ENCODE data around the gene USP31. TPM values are rescaled to one million over a fixed set of nuclear protein-coding genes. Genes with fewer than 3 reads are reported as not detected.

USP31 gene
- total RNA-seq, 1 donor, result 6.2 TPM

GRCh38 chr16:23085949-23086348 is 63.3 kb downstream of the USP31 start:
- no peak overlapping the region for H3K27ac ChIP-seq (ENCODE audit: low read depth, low read length)
- no peaks in the 10 kb centered on the region for H3K9me3 ChIP-seq (ENCODE audit: low read depth, low read length)
- no peak overlapping the region for H3K4me2 ChIP-seq (ENCODE audit: insufficient read depth, low read length)
- no peaks in the 10 kb centered on the region for H3K79me2 ChIP-seq (ENCODE audit: insufficient read depth, low read length)
- H3K4me3 ChIP-seq (ENCODE audit: insufficient read depth, low read length), result no peak overlapping the region
- peaks cover 5% of the 10 kb centered on the region for H4K20me1 ChIP-seq (ENCODE audit: insufficient read depth, low read length)
- DNase-seq (ENCODE audit: insufficient read length, low spot score, missing footprints), result no peak
- H2AFZ ChIP-seq (ENCODE audit: low read length), result no peak overlapping the region
- peaks cover 3% of the 10 kb centered on the region for H3K36me3 ChIP-seq (ENCODE audit: insufficient read depth, low read length)
- TF ChIP-seq, protein P1, sequence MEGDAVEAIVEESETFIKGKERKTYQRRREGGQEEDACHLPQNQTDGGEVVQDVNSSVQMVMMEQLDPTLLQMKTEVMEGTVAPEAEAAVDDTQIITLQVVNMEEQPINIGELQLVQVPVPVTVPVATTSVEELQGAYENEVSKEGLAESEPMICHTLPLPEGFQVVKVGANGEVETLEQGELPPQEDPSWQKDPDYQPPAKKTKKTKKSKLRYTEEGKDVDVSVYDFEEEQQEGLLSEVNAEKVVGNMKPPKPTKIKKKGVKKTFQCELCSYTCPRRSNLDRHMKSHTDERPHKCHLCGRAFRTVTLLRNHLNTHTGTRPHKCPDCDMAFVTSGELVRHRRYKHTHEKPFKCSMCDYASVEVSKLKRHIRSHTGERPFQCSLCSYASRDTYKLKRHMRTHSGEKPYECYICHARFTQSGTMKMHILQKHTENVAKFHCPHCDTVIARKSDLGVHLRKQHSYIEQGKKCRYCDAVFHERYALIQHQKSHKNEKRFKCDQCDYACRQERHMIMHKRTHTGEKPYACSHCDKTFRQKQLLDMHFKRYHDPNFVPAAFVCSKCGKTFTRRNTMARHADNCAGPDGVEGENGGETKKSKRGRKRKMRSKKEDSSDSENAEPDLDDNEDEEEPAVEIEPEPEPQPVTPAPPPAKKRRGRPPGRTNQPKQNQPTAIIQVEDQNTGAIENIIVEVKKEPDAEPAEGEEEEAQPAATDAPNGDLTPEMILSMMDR (IDR thresholded peaks at IDR 0.05; ENCODE audit: extremely low read depth, low read depth, low read length), result no peak
- no peaks in the 10 kb centered on the region for H3K27me3 ChIP-seq (ENCODE audit: insufficient read depth, low read length)
- peaks cover 2% of the 10 kb centered on the region for H3K4me1 ChIP-seq (ENCODE audit: insufficient read depth, low read length)

DNA sequence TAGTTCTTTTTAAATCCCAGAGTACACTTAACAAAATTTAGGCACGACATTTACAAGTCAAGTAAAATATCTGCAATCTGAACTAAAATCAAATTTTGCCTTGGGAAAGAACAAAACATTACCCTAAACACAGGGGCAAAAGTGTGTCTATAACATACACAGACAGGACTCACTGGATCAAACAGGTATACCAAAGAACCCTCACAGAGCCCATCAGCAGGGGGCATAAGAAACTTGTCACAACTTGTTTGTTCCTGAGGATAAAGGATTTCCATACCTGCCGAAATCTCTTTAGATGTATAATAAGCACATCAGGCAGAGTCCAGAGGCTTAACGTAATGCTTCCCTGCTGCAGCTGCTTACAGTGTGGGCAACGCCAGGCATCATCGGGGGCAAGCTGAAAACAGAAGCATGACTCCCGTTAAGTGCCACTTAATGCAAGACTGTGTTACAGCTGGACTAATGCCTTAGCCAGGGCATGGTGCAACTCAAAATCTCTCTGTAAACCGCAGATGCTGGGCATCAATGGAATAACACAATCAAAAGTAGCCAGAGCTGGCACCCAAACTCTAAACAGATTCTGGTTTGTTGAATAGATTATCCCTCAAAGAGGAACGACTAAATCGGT is 67.0 kb downstream of the USP31 start:
- Histone ChIP-seq H3K79me2 (ENCODE audit: insufficient read depth, low read length) (no peaks in the 10 kb centered on the region), H3K27ac (ENCODE audit: low read depth, low read length) (peak overlapping the region; percentile 39), H3K27me3 (ENCODE audit: insufficient read depth, low read length) (no peaks in the 10 kb centered on the region), H3K9me3 (ENCODE audit: low read depth, low read length) (no peaks in the 10 kb centered on the region), H3K4me2 (ENCODE audit: insufficient read depth, low read length) (no peak overlapping the region), H3K4me1 (ENCODE audit: insufficient read depth, low read length) (peaks cover 2% of the 10 kb centered on the region), H3K36me3 (ENCODE audit: insufficient read depth, low read length) (peaks cover 10% of the 10 kb centered on the region), H4K20me1 (ENCODE audit: insufficient read depth, low read length) (peaks cover 5% of the 10 kb centered on the region), H3K4me3 (ENCODE audit: insufficient read depth, low read length) (no peak overlapping the region), H2AFZ (ENCODE audit: low read length) (no peak overlapping the region)
- TF ChIP-seq, protein P1 (IDR thresholded peaks at IDR 0.05; ENCODE audit: extremely low read depth, low read depth, low read length), result no peak
- DNase-seq (ENCODE audit: insufficient read length, low spot score, missing footprints), result no peak

DNA sequence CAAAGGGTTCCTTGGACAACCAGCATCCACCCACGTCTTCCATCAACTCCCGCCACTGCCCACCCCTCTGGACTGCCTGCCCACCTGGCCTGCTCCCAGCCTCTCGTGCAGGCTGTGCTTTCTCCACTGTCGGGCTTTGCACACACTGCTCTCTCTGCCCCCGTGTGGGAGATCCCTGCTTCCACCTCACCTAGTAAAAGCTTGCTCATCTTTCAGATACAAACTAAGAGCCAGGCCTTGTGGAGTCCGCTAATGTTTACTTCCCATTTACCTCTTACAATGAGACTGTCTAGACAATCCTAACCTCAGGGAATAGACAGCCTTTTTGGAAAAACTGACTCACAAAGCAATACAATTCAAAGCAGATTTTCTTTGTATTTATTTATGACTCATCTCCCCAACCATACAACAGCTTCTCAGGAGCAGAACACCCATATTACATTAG is 67.6 kb downstream of the USP31 start:
- H3K79me2 ChIP-seq (ENCODE audit: insufficient read depth, low read length), result no peaks in the 10 kb centered on the region
- peaks cover 2% of the 10 kb centered on the region for H3K4me1 ChIP-seq (ENCODE audit: insufficient read depth, low read length)
- H3K27me3 ChIP-seq (ENCODE audit: insufficient read depth, low read length), result no peaks in the 10 kb centered on the region
- TF ChIP-seq, protein P1 (IDR thresholded peaks at IDR 0.05; ENCODE audit: extremely low read depth, low read depth, low read length), result no peak
- H3K27ac ChIP-seq (ENCODE audit: low read depth, low read length), result peak overlapping the region; percentile 39
- DNase-seq (ENCODE audit: insufficient read length, low spot score, missing footprints), result no peak
- no peak overlapping the region for H2AFZ ChIP-seq (ENCODE audit: low read length)
- H3K9me3 ChIP-seq (ENCODE audit: low read depth, low read length), result no peaks in the 10 kb centered on the region
- no peak overlapping the region for H3K4me3 ChIP-seq (ENCODE audit: insufficient read depth, low read length)
- peaks cover 5% of the 10 kb centered on the region for H4K20me1 ChIP-seq (ENCODE audit: insufficient read depth, low read length)
- peaks cover 10% of the 10 kb centered on the region for H3K36me3 ChIP-seq (ENCODE audit: insufficient read depth, low read length)
- no peak overlapping the region for H3K4me2 ChIP-seq (ENCODE audit: insufficient read depth, low read length)

GRCh38 chr16:23080747-23081146 is 68.5 kb downstream of the USP31 start:
- Histone ChIP-seq H2AFZ (ENCODE audit: low read length) (no peak overlapping the region), H3K27me3 (ENCODE audit: insufficient read depth, low read length) (no peaks in the 10 kb centered on the region)
- no peak for DNase-seq (ENCODE audit: insufficient read length, low spot score, missing footprints)

More at GRCh38 chr16:23080747-23081146, 68.5 kb downstream of the USP31 start:
- Histone ChIP-seq H3K27ac (ENCODE audit: low read depth, low read length) (no peak overlapping the region), H3K36me3 (ENCODE audit: insufficient read depth, low read length) (peaks cover 10% of the 10 kb centered on the region), H4K20me1 (ENCODE audit: insufficient read depth, low read length) (peaks cover 5% of the 10 kb centered on the region), H3K79me2 (ENCODE audit: insufficient read depth, low read length) (no peaks in the 10 kb centered on the region), H3K9me3 (ENCODE audit: low read depth, low read length) (no peaks in the 10 kb centered on the region), H3K4me1 (ENCODE audit: insufficient read depth, low read length) (peaks cover 2% of the 10 kb centered on the region), H3K4me3 (ENCODE audit: insufficient read depth, low read length) (no peak overlapping the region), H3K4me2 (ENCODE audit: insufficient read depth, low read length) (no peak overlapping the region)
- TF ChIP-seq, protein P1 (IDR thresholded peaks at IDR 0.05; ENCODE audit: extremely low read depth, low read depth, low read length), result no peak
